K562 (cell line): ENCODE measurements around the gene TBC1D1. TPM values are rescaled to one million over a fixed set of nuclear protein-coding genes. Genes with fewer than 3 reads are reported as not detected.

ENCODE experiments used
- ATAC-seq: fragments of 200-7000 bp; cut with Tn5 transposase; 3 replicates; pipeline ENCODE4 v1.9.1; 2020; ENCODE audit warnings: moderate library complexity
- BruUV-seq: library from RNA; stranded (reverse); fragments of 400-500 nt; replicated peaks from 2 replicates; lab custom pipeline; 2021; lab: Mats Ljungman, UMichigan
- CTCF ChIA-PET: fragments of 300-600 bp; formaldehyde crosslinking; extraction: SDS; loops from one replicate; lab custom pipeline; 2021; ENCODE audit warnings: low intra/inter-chr PET ratio; lab: Yijun Ruan, JAX
- POLR2A ChIA-PET: fragments of 300-600, 350-650 bp; sonication (Branson Sonifier 250); formaldehyde crosslinking; extraction: SDS; loops from one replicate; lab custom pipeline; 2021; ENCODE audit warnings: antibody characterized with exemption, inconsistent platforms; lab: Yijun Ruan, JAX
- DNase-seq, 4 experiments: peaks; one replicate each; pipeline versions ENCODE4 v3.0.0 to v3.0.0-alpha.2; 2011 to 2018; ENCODE audit warnings: low spot score in 3 of 4, mixed read lengths in 3 of 4; ENCODE audit errors: extremely low read depth in 1 of 4
- FAIRE-seq: peaks from 2 replicates; lab custom pipeline; 2011; peaks lifted over from hg19 to GRCh38; lab: Jason Lieb, UNC
- H2AFZ ChIP-seq: 2 replicates; pipeline ENCODE4 v1.6.0; 2011; ENCODE audit warnings: low read depth, low read length, control low read depth, inconsistent platforms
- H3K27ac ChIP-seq: fragments of 200-600 bp; 3 replicates; pipeline ENCODE4 v1.8.0; 2011; ENCODE audit warnings: low read depth, mild to moderate bottlenecking, control low read depth, inconsistent platforms, low read length, moderate library complexity, mixed read lengths; ENCODE audit errors: extremely low read depth
- H3K27me3 ChIP-seq, 2 experiments: fragments of 300-600 bp in 1 of 2; 2 replicates in 1 of 2; 3 replicates in 1 of 2; pipeline versions ENCODE4 v1.6.0 to v1.8.0; 2011; ENCODE audit warnings: inconsistent platforms in 2 of 2, low read length in 2 of 2, mild to moderate bottlenecking in 1 of 2, mixed read lengths in 1 of 2, moderate library complexity in 1 of 2; ENCODE audit not compliant: control insufficient read depth in 2 of 2, insufficient read depth in 2 of 2
- H3K36me3 ChIP-seq: fragments of 300-600 bp; 3 replicates; pipeline ENCODE4 v1.8.0; 2011; ENCODE audit warnings: mild to moderate bottlenecking, low read length, inconsistent platforms; ENCODE audit not compliant: control insufficient read depth, insufficient read depth
- H3K4me1 ChIP-seq, 2 experiments: fragments of 200-600 bp in 1 of 2; replicated peaks in 1 of 2; 2 replicates in 1 of 2; 3 replicates in 1 of 2; pipeline versions ENCODE4 v1.5.1 to v1.8.0; 2011; ENCODE audit warnings: inconsistent platforms in 2 of 2, low read length in 2 of 2, mild to moderate bottlenecking in 1 of 2, mixed read lengths in 1 of 2, moderate library complexity in 1 of 2; ENCODE audit not compliant: control insufficient read depth in 2 of 2, insufficient read depth in 2 of 2
- H3K4me2 ChIP-seq: 2 replicates; pipeline ENCODE4 v1.6.1; 2011; ENCODE audit warnings: low read length, control low read depth, inconsistent platforms, mixed read lengths; ENCODE audit not compliant: insufficient read depth
- H3K4me3 ChIP-seq: fragments of 200-600 bp; sonication (generic), shearing (Covaris generic); 2 replicates; pipeline ENCODE4 v1.5.1; 2016; ENCODE audit warnings: control low read depth, inconsistent platforms
- H3K79me2 ChIP-seq: fragments of 200-600 bp; 3 replicates; pipeline ENCODE4 v1.8.0; 2011; ENCODE audit warnings: low read length, inconsistent platforms; ENCODE audit not compliant: control insufficient read depth, insufficient read depth
- H3K9ac ChIP-seq, 2 experiments: 2 replicates each; pipeline versions ENCODE4 v1.6.0 to v1.6.1; 2011; ENCODE audit warnings: low read depth in 2 of 2, low read length in 2 of 2, control low read depth in 1 of 2, inconsistent platforms in 1 of 2, mild to moderate bottlenecking in 1 of 2, mixed read lengths in 1 of 2; ENCODE audit not compliant: insufficient read depth in 1 of 2
- H3K9me1 ChIP-seq: one replicate; pipeline ENCODE4 v1.6.0; 2011; ENCODE audit warnings: inconsistent platforms, mild to moderate bottlenecking, low read length, moderate library complexity; ENCODE audit not compliant: control insufficient read depth, insufficient read depth
- H3K9me3 ChIP-seq: replicated peaks from 2 replicates; pipeline ENCODE4 v1.5.1; 2011; ENCODE audit warnings: low read depth, low read length, inconsistent platforms; ENCODE audit not compliant: control insufficient read depth, insufficient read depth
- H4K20me1 ChIP-seq: replicated peaks from 2 replicates; pipeline ENCODE4 v1.6.1; 2011; ENCODE audit warnings: low read length, inconsistent platforms, mixed read lengths; ENCODE audit not compliant: control insufficient read depth, insufficient read depth
- ATF6 ChIP-seq: sonication (generic); formaldehyde crosslinking; IDR thresholded peaks from 2 replicates; pipeline ENCODE4 v1.4.0; 2020; ENCODE audit warnings: mild to moderate bottlenecking, missing genetic modification reagents
- CREB1 ChIP-seq, 2 experiments: sonication (generic) in 1 of 2; formaldehyde crosslinking in 1 of 2; IDR thresholded peaks; 2 replicates each; pipeline versions ENCODE4 v1.6.1 to v1.8.0; 2012 to 2022; ENCODE audit warnings: inconsistent platforms in 1 of 2, mild to moderate bottlenecking in 1 of 2, missing genetic modification reagents in 1 of 2, moderate library complexity in 1 of 2
- CTBP1 ChIP-seq: fragments of 450-650 bp; IDR thresholded peaks from 2 replicates; pipeline ENCODE4 v1.6.1; 2016; ENCODE audit warnings: borderline replicate concordance
- DNMT1 ChIP-seq: fragments of 450-650 bp; IDR thresholded peaks from 2 replicates; pipeline ENCODE4 v1.6.1; 2016; ENCODE audit warnings: antibody characterized with exemption, mild to moderate bottlenecking
- FOS ChIP-seq: IDR thresholded peaks from 3 replicates; pipeline ENCODE4 v1.6.1; 2011; ENCODE audit not compliant: insufficient read length; ENCODE audit errors: extremely low read depth
- FOXJ3 ChIP-seq: sonication (generic); formaldehyde crosslinking; IDR thresholded peaks from 2 replicates; pipeline ENCODE4 v1.4.0; 2020; ENCODE audit warnings: mild to moderate bottlenecking, missing genetic modification reagents
- GTF2A2 ChIP-seq: IDR thresholded peaks from 2 replicates; pipeline ENCODE4 v1.6.1; 2016; ENCODE audit warnings: mild to moderate bottlenecking, missing genetic modification characterization, missing compliant biosample characterization
- MCM7 ChIP-seq, 2 experiments: fragments of 450-650 bp; IDR thresholded peaks; 2 replicates each; pipeline ENCODE4 v1.6.1; 2016 to 2018
- MEF2A ChIP-seq: IDR thresholded peaks from 2 replicates; pipeline ENCODE4 v1.6.1; 2011; ENCODE audit warnings: low read depth, mild to moderate bottlenecking, low read length, moderate library complexity; ENCODE audit not compliant: control insufficient read depth
- NFIC ChIP-seq: fragments of 450-650 bp; IDR thresholded peaks from 2 replicates; pipeline ENCODE4 v1.6.1; 2017; ENCODE audit warnings: mild to moderate bottlenecking, inconsistent platforms
- NKRF ChIP-seq: fragments of 450-650 bp; IDR thresholded peaks from 2 replicates; pipeline ENCODE4 v1.6.1; 2016; ENCODE audit warnings: borderline replicate concordance
- NR2C2 ChIP-seq, 2 experiments: fragments of 200-800 bp in 1 of 2; sonication (Bioruptor generic) in 1 of 2; sonication (generic) in 1 of 2; formaldehyde crosslinking in 1 of 2; IDR thresholded peaks; 2 replicates each; pipeline versions ENCODE4 v1.6.1 to v1.8.0; 2016 to 2022; ENCODE audit warnings: mild to moderate bottlenecking in 1 of 2, missing compliant biosample characterization in 1 of 2, missing genetic modification characterization in 1 of 2, missing genetic modification reagents in 1 of 2
- NR3C1 ChIP-seq: sonication (generic); formaldehyde crosslinking; IDR thresholded peaks from 2 replicates; pipeline ENCODE4 v1.8.1; 2022; ENCODE audit warnings: missing genetic modification reagents
- ZNF165 ChIP-seq: fragments of 250-450 bp; sonication (Bioruptor Pico); IDR thresholded peaks from 2 replicates; pipeline ENCODE4 v1.4.0; 2020; ENCODE audit warnings: borderline replicate concordance
- ZNF197 ChIP-seq: fragments of 200-800 bp; sonication (Bioruptor generic); IDR thresholded peaks from 2 replicates; pipeline ENCODE4 v1.6.1; 2016; ENCODE audit warnings: low read depth, missing genetic modification characterization, missing compliant biosample characterization
- ZNF384 ChIP-seq: IDR thresholded peaks from 2 replicates; pipeline ENCODE4 v1.6.1; 2012; ENCODE audit warnings: low read depth, low read length, improper control_type of control experiment
- WGBS: fragments of 100-300 bp; shearing (Covaris generic); methylation state at CpG from one replicate; pipeline ENCODE4 v1.1.6; 2016; ENCODE audit warnings: low coverage, mixed read lengths; ENCODE audit not compliant: insufficient coverage; ENCODE audit errors: missing lambda C conversion rate; 5-methylcytosine and 5-hydroxymethylcytosine counted together
- in situ Hi-C: fragments of 300-500 bp; cut with MboI; formaldehyde crosslinking; loops from 4 replicates; pipeline ENCODE4 v1.15.0; 2018; ENCODE audit warnings: inconsistent platforms, mixed read lengths
- intact Hi-C: fragments of 100-400 bp; cut with micrococcal nuclease; formaldehyde crosslinking; loops from 2 replicates; pipeline ENCODE4 v1.14.2; 2022
- polyA plus RNA-seq, 8 experiments: library from polyadenylated mRNA; depleted of rRNA in 4 of 8; stranded (reverse) in 5 of 8; unstranded in 3 of 8; fragments of >200 nt; fragmentation: Nextera tagmentation in 2 of 8; fragmentation: Illumina TruSeq in 1 of 8; extraction: Ambion mirVana in 2 of 8; extraction: Trizol in 1 of 8; gene quantifications; 2 replicates each; pipeline versions ENCODE4 v1.2.1 to v1.2.3, GENCODE V29; 2011 to 2014; ENCODE audit warnings: inconsistent platforms in 1 of 8, missing spikeins in 1 of 8
- total RNA-seq, 7 experiments: library from RNA; depleted of rRNA in 6 of 7; stranded (reverse); fragments of >200 nt in 6 of 7; fragmentation: Illumina TruSeq in 2 of 7; extraction: Trizol in 2 of 7; gene quantifications; 2 replicates each; pipeline versions ENCODE4 v1.2.1 to v1.2.3, GENCODE V29; 2011 to 2021; ENCODE audit warnings: low replicate concordance in 1 of 7

Gene TBC1D1
- total and polyA plus RNA-seq, 9 of the 15 experiments (the other 6 are each of a cell fraction or from before 2014, with no cell fraction given) = 0.59 to 14.2 (median 8.8) TPM

- no peak overlapping the region for H3K4me2 ChIP-seq
- peaks cover 21 to 31% of the 10 kb centered on the region in 2 experiments for H3K27me3 ChIP-seq
- intact Hi-C loops (no loop called here), in situ Hi-C loops (no loop called here)
- H3K9ac ChIP-seq = no peak overlapping the region
- FAIRE-seq (no peak), ATAC-seq (no peak), DNase-seq (no peak)
- ChIA-PET CTCF (no interaction called here), POLR2A (no interaction called here)
- WGBS = 11% methylated on average over 5 of the region's 5 CpGs
- TF ChIP-seq MCM7 (IDR thresholded peaks at IDR 0.05) (no peak), MEF2A (no peak), DNMT1 (no peak), ZNF165 (CRISPR knock-in tag) (no peak), ZNF197 (CRISPR knock-in tag) (no peak), FOS (no peak), CTBP1 (no peak), NR2C2 (CRISPR knock-in tag; IDR thresholded peaks at IDR 0.05) (no peak), NR2C2 (tag; IDR thresholded peaks at IDR 0.05) (no peak), NR3C1 (no peak), NFIC (no peak), FOXJ3 (CRISPR knock-in tag) (no peak), CREB1 (IDR thresholded peaks at IDR 0.05) (no peak), CREB1 (CRISPR knock-in tag; IDR thresholded peaks at IDR 0.05) (no peak), NKRF (no peak), GTF2A2 (tag) (no peak), ATF6 (CRISPR knock-in tag) (no peak), ZNF384 (no peak)
- H3K9me3 ChIP-seq = no peaks in the 10 kb centered on the region
- H3K9me1 ChIP-seq = no peaks in the 10 kb centered on the region
- H3K4me3 ChIP-seq = no peak overlapping the region
- no peaks in the 10 kb centered on the region for H3K79me2 ChIP-seq
- H3K36me3 ChIP-seq = no peaks in the 10 kb centered on the region
- H3K27ac ChIP-seq = no peak overlapping the region
- BruUV-seq = no TSS peak
- no peaks in the 10 kb centered on the region for H4K20me1 ChIP-seq
- H3K4me1 ChIP-seq = peaks cover 0 to 2% of the 10 kb centered on the region in 2 experiments; a peak in 3 of 5 replicates
- H2AFZ ChIP-seq = no peak overlapping the region
Observed at GRCh38 chr4:37982736-37983135, 91.9 kb downstream of the TBC1D1 start.
